Measurements from ENCODE around the gene GRIPAP1.
A peak's percentile ranks its signal among the peaks of the same experiment; 100 is the strongest.

GRIPAP1 gene

GRCh38 chrX:48965959-48966358 is 36.1 kb downstream of the GRIPAP1 start:
- H3K4me3 ChIP-seq (ENCODE audit: control insufficient read depth, low read depth, low read length): no peak overlapping the region
- TF ChIP-seq CTCF (IDR thresholded peaks at IDR 0.05; ENCODE audit: control insufficient read depth, insufficient read depth, low read depth, low read length, missing control alignments): no peak
- no peak for DNase-seq (ENCODE audit: low read depth)

GRCh38 chrX:48961585-48962091 is 40.4 kb downstream of the GRIPAP1 start:
- no peak overlapping the region for H3K4me3 ChIP-seq (ENCODE audit: control insufficient read depth, low read depth, low read length)
- no peak for TF ChIP-seq CTCF (IDR thresholded peaks at IDR 0.05; ENCODE audit: control insufficient read depth, insufficient read depth, low read depth, low read length, missing control alignments)
- no peak for DNase-seq (ENCODE audit: low read depth)

- no peak for DNase-seq (ENCODE audit: low read depth)
- H3K4me3 ChIP-seq (ENCODE audit: control insufficient read depth, low read depth, low read length): no peak overlapping the region
- no peak for TF ChIP-seq CTCF (IDR thresholded peaks at IDR 0.05; ENCODE audit: control insufficient read depth, insufficient read depth, low read depth, low read length, missing control alignments)
Measured at GRCh38 chrX:48960291-48960690, 41.8 kb downstream of the GRIPAP1 start.

- peak overlapping the region; percentile 47 for H3K4me3 ChIP-seq (ENCODE audit: control insufficient read depth, low read depth, low read length)
- TF ChIP-seq CTCF (IDR thresholded peaks at IDR 0.05; ENCODE audit: control insufficient read depth, insufficient read depth, low read depth, low read length, missing control alignments): no peak
- DNase-seq (ENCODE audit: low read depth): peak; percentile 32
Measured at GRCh38 chrX:48958635-48959094, 43.4 kb downstream of the GRIPAP1 start.

- H3K4me3 ChIP-seq (ENCODE audit: control insufficient read depth, low read depth, low read length): peak overlapping the region; percentile 68
- no peak for TF ChIP-seq CTCF (IDR thresholded peaks at IDR 0.05; ENCODE audit: control insufficient read depth, insufficient read depth, low read depth, low read length, missing control alignments)
Measured at GRCh38 chrX:48957827-48958634, 44.0 kb downstream of the GRIPAP1 start.

GRCh38 chrX:48957477-48957826 is 44.6 kb downstream of the GRIPAP1 start, which contains the start of gene OTUD5:
OTUD5 (minus strand) TSS chrX:48957607; CDS start chrX:48957570, 37 bp downstream.
- no peak for DNase-seq (ENCODE audit: low read depth)
- H3K4me3 ChIP-seq (ENCODE audit: control insufficient read depth, low read depth, low read length): peak within 1 kb of the TSS; percentile 68
- TF ChIP-seq CTCF (IDR thresholded peaks at IDR 0.05; ENCODE audit: control insufficient read depth, insufficient read depth, low read depth, low read length, missing control alignments): no peak

More at GRCh38 chrX:48957827-48958634, 44.0 kb downstream of the GRIPAP1 start:
- DNase-seq (ENCODE audit: low read depth): peak; percentile 94

Data from AG09309 (cell line).